Measurements from ENCODE around the gene C4A. TPM values are rescaled to one million over a fixed set of nuclear protein-coding genes. Genes with fewer than 3 reads are reported as not detected.
"Not testable (repeated sequence)": the region's sequence is repeated elsewhere in the genome, so short reads cannot be mapped to it uniquely, and the experiment has no call there.

C4A gene
- total RNA-seq, 1 donor from 2014 or later: 1.8 TPM

DNA sequence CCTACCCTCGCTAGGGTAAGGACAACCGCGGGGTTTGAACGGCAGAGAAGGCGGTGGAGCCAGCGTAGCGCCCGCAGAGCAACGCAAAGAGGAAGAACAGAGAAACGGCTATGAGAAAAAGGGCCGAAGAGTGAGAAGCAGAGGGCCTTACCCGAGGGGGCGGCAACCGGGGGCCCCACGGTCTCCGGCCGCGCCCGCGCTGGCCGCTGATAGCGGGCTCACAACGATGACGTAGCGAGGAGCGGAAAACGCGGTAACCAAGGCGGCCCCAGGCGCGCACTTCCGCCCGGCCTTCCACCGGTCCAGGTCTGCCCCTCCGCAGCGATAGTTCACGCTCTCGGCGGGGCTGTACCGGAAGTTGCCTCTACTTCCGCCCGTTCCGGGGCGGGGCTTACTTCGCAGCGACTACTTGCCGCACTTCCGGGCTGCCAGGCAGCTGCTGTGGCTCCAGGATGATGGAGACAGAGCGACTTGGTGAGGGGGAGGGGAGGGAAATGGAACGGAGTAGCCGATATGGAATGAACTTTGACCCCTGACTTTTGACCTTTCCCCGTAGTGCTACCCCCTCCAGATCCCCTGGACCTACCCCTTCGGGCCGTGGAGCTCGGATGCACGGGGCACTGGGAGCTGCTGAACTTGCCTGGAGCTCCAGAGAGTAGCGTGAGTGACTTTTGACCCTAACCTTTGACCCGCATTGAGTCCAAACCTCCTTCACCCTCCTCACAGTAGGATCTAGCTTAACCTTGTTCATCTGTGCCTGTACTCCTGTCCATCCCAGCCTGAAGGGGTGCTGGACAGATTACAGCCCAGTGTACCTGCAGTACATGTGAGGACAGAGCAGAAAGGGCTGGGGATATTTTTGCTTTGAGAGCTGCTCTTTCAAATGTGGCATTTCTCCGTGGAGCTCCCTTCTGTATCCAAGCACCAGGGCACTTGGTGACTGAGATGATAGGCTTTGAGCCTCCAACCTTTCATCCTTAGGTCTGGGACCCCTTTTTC, 22.8 kb upstream of the C4A start, which contains the start of the genes NELFE and SKIC2:
NELFE (minus strand) TSS at position 231 of the 999 bp plus-strand sequence. CDS start 525 bp downstream, outside the sequence.
SKIC2 (plus strand) TSS at position 435 of the 999 bp plus-strand sequence; CDS start at position 453, 18 bp downstream.
- DNase-seq (ENCODE audit: low read depth in 2 of 2): peak; percentile 99

DNA sequence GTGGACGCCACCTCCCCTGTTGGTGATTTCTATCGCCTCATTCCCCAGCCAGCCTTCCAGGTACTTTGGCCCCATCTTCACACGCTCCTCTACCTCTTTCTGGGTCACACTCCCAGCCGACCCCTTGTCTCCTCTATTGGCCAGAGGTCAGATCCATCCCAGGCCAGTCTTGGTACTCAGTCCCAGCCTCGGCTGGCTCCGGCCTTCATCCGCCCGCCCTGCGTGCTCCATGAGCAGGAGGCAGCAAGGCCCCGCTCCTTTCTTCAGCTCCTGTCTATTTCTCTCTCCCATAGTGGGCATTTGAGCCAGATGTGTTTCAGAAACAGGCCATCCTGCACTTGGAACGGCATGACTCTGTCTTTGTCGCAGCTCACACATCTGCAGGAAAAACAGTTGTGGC, 20.2 kb upstream of the C4A start:
- DNase-seq (ENCODE audit: low read depth in 2 of 2): no peak

DNA sequence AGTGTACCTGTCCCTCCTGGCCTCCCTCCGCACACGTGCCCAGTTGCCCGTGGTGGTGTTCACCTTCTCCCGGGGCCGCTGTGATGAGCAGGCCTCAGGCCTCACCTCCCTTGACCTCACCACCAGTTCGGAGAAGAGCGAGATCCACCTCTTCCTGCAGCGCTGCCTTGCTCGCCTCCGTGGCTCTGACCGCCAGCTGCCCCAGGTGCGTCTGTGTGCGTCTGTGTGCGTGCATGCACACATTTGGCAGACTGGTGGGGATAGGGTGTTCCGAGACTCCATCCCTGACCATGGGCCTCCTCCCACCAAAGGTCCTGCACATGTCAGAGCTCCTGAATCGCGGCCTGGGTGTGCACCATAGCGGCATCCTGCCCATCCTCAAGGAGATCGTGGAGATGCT, 17.9 kb upstream of the C4A start:
- no peak for DNase-seq (ENCODE audit: low read depth in 2 of 2)

DNA sequence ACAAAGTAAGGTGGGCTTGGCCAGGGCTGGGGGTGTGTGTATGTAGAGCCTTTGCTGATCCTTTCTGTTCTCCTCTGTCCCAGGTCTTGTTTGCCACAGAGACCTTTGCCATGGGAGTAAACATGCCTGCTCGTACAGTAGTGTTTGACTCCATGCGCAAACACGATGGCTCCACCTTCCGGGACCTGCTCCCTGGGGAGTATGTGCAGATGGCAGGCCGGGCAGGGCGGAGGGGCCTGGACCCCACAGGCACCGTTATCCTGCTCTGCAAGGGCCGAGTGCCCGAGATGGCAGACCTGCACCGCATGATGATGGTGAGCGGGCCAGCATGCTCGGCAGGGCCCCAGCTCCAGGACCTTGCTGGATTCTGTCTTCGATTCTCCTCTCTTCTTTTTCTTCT, 16.2 kb upstream of the C4A start:
- no peak for DNase-seq (ENCODE audit: low read depth in 2 of 2)

DNA sequence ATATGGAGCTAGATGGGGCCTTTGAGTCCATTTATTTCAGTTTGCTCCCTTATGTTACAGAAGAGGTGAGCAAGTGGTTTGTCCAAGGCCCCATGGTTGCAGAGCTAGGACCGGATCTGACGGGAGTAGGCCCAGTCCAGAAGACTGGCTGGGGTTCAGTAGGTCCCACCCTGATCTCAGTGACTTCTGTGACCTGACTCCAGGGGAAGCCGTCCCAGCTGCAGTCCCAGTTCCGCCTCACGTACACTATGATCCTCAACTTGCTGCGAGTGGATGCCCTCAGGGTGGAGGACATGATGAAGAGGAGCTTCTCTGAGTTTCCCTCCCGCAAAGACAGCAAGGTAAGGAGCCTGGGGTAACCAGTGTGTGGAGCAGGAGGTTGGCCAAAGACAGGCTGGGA, 15.4 kb upstream of the C4A start:
- no peak for DNase-seq (ENCODE audit: low read depth in 2 of 2)

DNA sequence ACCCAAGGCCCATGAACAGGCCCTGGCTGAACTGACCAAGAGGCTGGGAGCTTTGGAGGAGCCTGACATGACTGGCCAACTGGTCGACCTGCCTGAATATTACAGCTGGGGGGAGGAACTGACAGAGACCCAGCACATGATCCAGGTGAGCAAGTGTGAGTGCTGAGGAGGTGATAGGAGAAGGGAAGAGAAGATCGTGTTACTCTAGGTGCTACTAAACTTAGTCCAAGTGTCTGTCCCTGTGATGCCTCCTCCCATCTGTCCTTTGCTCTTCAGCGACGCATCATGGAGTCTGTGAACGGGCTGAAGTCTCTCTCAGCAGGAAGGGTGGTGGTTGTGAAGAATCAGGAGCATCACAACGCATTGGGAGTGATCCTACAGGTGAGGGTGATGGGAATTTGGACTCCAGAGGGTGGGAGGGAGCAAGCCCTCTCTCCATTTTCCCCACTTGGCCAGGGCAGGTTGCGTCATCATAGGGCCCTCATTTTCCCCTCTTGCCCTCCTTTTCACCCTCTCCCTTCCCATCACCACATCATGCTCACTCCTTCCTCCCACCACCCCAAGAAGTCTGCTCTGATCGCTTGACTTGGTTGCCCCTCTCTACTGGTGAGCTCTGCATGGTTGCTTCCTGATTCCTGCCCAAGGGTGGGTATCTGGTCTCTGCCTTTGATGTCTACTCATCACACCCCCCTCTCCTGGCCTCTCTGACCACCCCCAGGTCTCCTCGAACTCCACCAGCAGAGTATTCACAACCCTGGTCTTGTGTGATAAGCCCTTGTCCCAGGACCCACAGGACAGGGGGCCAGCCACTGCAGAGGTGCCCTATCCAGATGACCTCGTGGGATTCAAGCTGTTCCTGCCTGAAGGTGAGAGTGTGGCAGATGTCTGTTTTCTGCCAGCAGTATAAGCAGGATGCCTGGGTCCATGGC, 14.6 kb upstream of the C4A start:
- no peak for DNase-seq (ENCODE audit: low read depth in 2 of 2)

DNA sequence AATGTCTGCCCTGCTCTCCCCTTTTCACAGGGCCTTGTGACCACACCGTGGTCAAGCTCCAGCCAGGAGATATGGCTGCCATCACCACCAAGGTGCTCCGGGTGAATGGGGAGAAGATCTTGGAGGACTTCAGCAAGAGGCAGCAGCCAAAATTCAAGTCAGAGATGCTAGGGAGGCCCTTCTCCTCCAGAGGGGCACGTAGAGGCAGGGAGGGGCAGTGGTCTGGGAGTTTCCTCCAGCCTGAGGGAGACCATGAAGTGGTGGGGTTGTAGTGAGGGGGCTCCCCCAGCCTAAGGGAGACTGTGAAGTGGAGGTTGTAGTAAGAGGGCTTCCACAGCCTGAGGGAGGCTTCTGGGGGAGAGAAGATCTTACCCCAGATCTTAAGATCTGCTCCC, 13.9 kb upstream of the C4A start:
- DNase-seq (ENCODE audit: low read depth in 2 of 2): no peak

DNA sequence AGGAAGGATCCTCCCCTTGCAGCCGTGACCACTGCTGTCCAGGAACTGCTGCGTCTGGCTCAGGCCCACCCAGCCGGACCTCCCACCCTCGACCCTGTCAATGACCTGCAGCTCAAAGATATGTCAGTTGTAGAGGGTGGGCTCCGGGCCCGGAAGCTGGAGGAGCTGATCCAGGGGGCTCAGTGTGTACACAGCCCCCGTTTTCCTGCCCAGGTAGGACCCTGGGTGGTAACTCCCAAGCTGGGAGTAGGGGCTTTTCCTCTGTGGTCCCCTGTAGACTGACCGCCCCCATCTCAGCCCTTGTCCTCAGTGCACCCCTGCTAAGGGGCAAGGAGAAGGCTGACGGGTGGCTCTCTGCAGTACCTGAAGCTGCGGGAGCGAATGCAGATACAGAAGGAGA, 13.5 kb upstream of the C4A start:
- no peak for DNase-seq (ENCODE audit: low read depth in 2 of 2)

DNA sequence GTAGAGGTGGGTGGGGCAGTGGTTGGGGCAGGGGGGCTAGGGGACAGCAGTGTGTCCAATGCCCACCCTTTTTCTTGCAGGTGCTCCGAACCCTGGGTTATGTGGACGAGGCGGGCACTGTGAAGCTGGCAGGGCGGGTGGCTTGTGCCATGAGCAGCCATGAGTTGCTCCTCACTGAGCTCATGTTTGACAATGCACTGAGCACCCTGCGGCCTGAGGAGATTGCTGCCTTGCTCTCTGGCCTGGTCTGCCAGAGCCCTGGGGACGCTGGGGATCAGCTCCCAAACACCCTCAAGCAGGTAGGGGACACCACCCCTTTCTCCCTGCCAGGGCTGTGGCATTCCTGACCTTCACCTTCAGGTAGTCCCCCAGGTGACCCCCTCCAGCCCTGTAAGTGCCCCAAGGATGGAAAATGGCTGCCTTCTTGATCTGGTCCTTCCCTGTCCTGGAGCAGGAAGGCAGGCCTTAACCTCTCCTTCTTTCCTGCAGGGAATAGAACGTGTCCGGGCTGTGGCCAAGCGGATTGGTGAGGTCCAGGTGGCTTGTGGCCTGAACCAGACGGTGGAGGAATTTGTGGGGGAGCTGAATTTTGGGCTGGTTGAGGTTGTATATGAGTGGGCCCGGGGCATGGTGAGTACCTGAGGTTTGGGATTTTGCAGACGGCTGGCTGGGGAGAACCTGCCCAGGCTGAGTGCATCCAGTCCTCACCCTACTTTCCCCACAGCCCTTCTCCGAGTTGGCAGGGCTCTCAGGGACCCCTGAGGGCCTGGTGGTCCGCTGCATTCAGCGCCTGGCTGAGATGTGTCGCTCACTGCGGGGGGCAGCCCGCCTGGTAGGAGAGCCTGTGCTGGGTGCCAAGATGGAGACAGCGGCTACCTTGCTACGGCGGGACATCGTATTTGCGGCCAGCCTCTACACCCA, 12.8 kb upstream of the C4A start:
- no peak for DNase-seq (ENCODE audit: low read depth in 2 of 2)

DNA sequence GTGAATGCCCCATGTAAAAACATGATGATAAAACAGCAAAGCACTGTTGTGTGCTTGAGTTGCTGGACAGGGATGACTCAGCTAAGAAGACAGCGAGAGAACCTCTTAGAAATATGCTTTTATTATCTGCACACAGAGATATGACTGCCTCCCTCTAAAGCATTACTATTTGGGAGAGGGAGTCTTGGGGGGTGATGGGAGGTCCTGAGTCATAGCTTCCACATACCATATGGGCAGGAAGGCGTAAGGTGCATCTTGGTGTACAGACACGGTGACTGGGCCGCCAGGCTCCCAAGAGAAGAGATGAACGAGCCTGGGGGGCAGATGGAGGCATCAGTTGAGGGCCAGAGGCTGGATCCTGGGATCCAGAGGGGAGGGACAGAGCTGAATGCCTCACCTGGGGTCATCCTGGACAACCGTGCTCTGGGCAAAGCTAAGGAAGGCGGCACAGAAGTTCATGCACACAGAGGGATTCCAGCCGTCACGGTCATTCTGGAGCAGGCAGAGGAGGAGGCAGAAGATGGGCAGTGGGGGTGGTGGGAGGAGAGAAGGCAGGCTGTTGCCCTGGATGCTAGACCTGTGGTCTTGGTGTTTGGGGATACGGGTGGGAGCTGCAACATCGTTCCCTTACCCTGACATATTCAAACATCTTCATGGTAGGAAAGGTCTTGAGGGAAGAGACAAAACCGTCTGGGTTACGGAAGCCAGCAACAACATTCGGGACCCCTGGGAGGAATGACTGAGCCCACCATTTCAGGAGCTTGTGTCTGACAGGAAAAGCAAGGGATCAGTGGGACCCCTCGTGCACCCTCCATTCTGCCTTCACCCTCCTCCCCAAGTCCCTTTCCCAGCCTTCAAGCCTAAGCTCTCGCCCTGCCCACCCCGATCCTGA, 11.9 kb upstream of the C4A start:
- DNase-seq (ENCODE audit: low read depth in 2 of 2): no peak

DNA sequence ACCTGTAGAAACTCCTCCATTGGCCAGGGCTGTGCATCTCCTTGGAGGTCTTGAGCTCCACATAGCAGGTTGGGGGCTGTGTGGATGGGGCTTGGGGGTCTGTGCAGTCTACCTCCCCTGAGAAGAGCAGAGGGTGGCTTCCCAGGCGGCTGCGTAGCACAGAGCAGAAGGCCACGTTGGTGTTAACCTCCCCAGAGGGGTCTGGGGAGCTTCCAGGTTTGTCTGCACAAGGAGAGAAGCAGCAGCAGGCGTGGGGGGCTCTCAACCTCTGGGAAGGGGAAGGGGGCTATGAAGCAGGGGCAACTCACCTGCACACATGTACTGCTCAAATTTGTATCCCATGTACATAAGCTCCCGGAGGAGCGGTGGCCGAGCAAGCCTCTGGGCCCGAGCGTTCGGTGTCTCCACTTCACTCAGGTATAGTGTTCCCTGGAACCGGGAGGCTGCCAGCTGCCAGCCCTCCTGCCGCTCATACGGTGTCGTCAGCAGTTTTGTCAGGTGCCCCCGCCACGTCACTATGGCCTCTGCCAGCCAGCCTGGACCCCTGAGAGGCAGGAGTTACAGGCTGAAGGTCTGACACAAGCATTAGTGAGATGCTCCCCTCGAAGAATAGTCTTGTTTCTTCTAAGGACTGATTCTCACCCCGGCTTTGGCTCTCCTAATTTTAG, 11.1 kb upstream of the C4A start:
- peak in 1 of 2 donors; percentile 8 for DNase-seq (ENCODE audit: low read depth in 2 of 2)

DNA sequence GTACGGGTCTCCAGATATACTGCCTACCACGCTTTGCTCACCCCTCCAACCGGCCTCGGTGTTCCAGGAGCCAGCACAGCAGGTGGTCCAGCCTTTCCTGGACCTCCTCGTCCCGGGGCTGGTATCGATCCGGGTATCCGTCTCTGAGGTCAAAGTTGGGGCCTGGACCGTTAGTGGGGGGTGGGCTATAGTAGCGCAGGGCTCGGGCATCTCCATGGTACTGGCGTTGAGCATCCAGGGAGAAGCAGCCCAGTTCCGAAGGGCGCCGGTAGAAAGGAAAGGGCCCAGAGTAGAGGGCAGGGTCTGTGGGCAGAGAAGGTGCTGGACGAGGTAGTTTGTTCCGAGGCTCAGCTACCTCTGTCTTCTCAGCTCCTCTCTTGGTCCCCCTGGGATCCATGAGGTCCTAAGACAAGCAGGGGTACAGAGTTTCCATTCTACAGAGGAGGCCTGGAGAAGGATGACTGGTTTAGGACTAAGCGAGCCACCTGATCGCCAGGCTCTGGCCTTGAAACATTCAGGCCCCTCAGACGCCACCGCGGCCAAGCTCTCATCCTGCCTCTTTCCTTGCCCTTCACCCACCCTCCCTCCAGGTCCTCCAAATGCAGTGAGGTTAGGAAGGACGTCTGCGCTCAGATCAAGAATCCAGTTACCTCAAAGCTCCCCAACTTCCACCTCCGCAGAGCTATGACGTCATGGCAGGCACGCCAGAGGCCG, 10.4 kb upstream of the C4A start:
- no peak for DNase-seq (ENCODE audit: low read depth in 2 of 2)

DNA sequence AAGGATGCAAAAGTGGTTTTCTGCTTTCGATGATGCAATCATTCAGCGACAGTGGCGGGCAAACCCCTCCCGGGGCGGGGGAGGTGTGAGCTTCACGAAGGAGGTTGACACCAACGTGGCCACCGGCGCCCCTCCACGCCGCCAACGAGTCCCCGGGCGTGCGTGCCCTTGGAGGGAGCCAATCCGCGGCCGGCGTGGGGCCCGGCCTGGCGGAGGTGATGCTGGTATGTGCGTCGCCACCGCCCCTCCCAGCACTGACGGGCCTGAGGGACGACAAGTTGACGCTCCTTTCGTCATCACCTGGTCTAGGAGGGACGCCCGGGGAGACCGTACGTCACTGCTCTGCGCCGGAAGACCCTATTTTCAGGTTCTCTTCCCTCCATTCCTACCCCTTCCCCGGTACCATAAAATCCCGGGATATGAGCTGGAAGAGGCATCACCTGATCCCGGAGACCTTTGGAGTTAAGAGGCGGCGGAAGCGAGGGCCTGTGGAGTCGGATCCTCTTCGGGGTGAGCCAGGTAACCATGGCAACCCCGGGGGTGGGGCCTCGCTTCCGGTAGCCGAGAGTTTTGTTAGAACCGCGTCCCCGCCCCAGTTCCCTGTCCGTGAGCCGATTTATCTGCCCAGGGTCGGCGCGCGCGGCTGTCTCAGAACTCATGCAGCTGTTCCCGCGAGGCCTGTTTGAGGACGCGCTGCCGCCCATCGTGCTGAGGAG, 9.7 kb upstream of the C4A start, which contains the start of gene DXO:
DXO (minus strand) TSS at position 146 of the 716 bp plus-strand sequence. CDS start 463 bp downstream, outside the sequence.
- DNase-seq (ENCODE audit: low read depth in 2 of 2): peak; percentile 99 to 100

DNA sequence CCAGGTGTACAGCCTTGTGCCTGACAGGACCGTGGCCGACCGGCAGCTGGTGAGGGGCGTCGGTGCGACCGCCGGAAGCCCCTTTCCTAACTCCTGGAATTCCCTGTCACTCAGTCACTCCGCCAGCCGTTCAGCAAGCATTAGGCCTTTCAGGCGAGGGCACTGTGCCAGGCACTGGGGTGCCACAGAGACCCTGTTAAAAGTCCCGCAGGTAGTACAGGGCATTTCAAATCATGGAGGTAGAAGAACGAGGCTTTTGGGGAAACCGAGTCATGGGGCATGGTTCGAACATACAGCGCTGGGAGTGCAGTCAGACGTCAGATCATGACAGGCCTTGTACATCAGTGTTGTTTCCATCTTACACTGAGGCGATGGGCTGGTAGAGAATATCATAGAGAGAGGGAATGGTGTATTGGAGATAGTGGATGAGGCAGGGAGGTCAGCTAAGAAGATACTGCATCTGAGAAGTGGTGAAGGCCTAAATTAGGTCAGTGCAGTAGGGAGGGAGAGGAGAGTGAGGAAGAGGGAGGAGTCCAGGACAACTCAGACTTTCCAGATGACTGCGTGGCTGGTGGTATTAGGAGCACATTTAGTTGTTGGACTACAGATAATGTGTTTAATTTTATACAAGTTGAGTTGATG, 9.0 kb upstream of the C4A start:
- peak; percentile 53 to 55 for DNase-seq (ENCODE audit: low read depth in 2 of 2)

DNA sequence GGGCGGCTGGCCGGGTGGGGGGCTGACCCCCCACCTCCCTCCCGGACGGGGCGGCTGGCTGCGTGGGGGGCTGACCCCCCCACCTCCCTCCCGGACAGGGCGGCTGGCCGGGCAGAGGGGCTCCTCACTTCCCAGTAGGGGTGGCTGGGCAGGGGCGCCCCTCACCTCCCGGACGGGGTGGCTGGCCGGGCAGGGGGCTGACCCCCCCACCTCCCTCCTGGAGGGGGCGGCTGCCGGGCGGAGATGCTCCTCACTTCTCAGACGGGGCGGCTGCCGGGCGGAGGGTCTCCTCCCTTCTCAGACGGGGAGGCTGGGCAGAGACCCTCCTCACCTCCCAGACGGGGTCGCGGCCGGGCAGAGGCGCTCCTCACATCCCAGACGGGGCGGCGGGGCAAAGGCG, 5.8 kb upstream of the C4A start:
- DNase-seq (ENCODE audit: low read depth in 2 of 2): not testable (repeated sequence)

DNA sequence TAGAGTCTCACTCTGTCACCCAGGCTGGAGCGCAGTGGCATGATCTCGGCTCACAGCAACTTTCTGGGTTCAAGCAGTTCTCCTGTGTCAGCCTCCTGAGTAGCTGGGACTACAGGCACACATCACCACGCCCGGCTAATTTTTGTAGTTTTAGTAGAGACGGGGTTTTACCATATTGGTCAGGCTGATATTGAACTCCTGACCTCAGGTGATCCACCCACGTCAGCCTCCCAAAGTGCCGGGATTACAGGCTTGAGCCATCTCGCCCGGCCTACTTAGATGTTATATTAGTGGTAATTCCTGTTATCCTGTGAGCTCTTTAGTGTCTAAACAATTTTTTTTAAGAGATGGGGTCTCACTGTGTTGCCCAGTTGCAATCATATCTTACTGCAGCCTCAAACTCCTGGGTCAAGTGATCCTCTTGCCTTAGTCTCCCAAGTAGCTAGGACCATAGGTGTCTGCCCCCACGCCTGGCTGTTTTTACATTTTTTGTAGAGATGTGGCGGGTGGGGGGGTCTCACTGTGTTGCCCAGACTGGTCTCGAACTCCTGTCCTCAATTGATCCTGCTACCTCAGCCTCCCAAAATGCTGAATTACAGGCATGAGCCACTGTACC, 3.9 kb upstream of the C4A start:
- no peak for DNase-seq (ENCODE audit: low read depth in 2 of 2)

DNA sequence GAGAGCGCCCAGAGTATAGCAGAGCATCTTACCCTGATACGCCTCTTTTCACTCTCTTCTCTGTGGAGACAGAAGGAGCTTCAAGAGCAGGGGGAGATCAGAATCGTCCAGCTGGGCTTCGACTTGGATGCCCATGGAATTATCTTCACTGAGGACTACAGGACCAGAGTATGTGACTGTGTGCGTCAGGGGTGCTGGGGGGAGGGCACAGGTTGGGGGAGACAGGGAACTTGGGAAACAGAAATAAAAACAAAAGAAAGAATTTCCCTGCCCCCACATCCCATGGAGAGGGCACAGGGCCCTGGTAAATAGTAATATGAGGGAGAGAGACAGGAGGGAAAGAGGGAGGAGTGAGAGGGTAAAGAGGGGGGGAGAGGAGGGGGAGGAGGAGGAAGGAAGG, 3.0 kb upstream of the C4A start:
- DNase-seq (ENCODE audit: low read depth in 2 of 2): no peak
